ENCODE data around the gene ITIH4. TPM values are rescaled to one million over a fixed set of nuclear protein-coding genes. Genes with fewer than 3 reads are reported as not detected.

The ITIH4 gene
- total and polyA plus RNA-seq, 2 donors (not counting 1 experiment from before 2014, with no cell fraction given), result 21.5 to 38.5 TPM

DNA sequence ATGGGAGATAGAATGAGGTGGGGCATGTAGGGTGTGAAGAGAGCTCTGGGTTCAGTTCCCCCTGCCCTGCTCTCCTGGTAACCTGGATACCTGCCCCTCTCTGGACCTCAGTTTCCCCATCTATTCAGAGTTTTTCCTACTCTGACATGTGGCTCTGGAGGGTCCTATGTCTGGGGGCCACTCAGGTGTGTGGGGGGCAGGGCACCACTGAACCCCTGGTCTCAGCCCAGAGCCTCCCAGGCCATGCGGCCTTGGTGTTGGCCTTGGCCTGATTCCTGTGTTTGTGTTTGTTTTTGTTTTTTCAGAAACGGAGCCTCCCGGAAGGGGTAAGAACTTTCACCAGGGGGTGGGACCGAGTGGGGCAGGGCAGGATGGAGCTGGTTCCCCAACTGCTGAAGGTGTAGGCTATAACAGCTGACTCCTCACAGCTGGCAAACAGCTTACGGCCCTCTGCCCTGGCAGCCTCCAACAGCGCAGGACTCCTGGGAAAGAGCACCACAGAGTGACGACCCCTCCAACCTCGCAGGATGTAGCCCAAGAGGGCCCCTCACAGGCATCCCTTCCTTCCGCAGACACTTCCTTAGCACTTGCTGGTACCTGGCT is 35.1 kb downstream of the ITIH4 start:
- CTCF ChIA-PET, result no interaction called here
- Histone ChIP-seq H3K27me3 (replicated peaks in 1 of 4; ENCODE audit: control extremely low read depth in 1 of 4, control insufficient read depth in 3 of 4, insufficient read depth in 4 of 4, low read length in 3 of 4) (no peaks in the 10 kb centered on the region), H3K9ac (ENCODE audit: low read length) (no peak overlapping the region), H3K4me3 (ENCODE audit: control extremely low read depth in 1 of 5, extremely low read depth in 1 of 5, insufficient read depth in 1 of 5, low read depth in 2 of 5, low read length in 4 of 5) (no peak overlapping the region), H3K79me2 (ENCODE audit: control insufficient read depth, insufficient read depth, low read length) (no peaks in the 10 kb centered on the region), H3K9me3 (ENCODE audit: control extremely low read depth in 1 of 3, control insufficient read depth in 2 of 3, insufficient read depth in 1 of 3, low read length in 2 of 3) (no peaks in the 10 kb centered on the region), H3K4me2 (replicated peaks; ENCODE audit: low read depth, low read length, poor library complexity, severe bottlenecking) (no peak overlapping the region), H3K4me1 (ENCODE audit: control insufficient read depth in 2 of 2, insufficient read depth in 2 of 2, low read length in 2 of 2) (no peaks in the 10 kb centered on the region), H3K36me3 (replicated peaks in 1 of 2; ENCODE audit: control extremely low read depth in 1 of 2, control insufficient read depth in 1 of 2, extremely low read depth in 1 of 2, insufficient read depth in 2 of 2, low read length in 1 of 2) (no peaks in the 10 kb centered on the region), H3K27ac (ENCODE audit: low read length in 2 of 2) (no peak overlapping the region), H4K20me1 (ENCODE audit: control insufficient read depth, insufficient read depth, low read length, poor library complexity, severe bottlenecking) (no peaks in the 10 kb centered on the region), H2AFZ (ENCODE audit: insufficient read depth, low read depth, low read length, poor library complexity, severe bottlenecking) (no peak overlapping the region)
- ATAC-seq (ENCODE audit: low read depth) (no peak), DNase-seq (no peak)
- Mint-ChIP-seq H3K27me3 (no peaks in the 10 kb centered on the region), H3K9me3 (ENCODE audit: insufficient read depth) (no peaks in the 10 kb centered on the region), H3K27ac (no peak overlapping the region), H3K4me3 (no peak overlapping the region), H3K4me1 (no peaks in the 10 kb centered on the region)
- POLR2A ChIA-PET, result no interaction called here
- TF ChIP-seq, protein P1, sequence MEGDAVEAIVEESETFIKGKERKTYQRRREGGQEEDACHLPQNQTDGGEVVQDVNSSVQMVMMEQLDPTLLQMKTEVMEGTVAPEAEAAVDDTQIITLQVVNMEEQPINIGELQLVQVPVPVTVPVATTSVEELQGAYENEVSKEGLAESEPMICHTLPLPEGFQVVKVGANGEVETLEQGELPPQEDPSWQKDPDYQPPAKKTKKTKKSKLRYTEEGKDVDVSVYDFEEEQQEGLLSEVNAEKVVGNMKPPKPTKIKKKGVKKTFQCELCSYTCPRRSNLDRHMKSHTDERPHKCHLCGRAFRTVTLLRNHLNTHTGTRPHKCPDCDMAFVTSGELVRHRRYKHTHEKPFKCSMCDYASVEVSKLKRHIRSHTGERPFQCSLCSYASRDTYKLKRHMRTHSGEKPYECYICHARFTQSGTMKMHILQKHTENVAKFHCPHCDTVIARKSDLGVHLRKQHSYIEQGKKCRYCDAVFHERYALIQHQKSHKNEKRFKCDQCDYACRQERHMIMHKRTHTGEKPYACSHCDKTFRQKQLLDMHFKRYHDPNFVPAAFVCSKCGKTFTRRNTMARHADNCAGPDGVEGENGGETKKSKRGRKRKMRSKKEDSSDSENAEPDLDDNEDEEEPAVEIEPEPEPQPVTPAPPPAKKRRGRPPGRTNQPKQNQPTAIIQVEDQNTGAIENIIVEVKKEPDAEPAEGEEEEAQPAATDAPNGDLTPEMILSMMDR (IDR thresholded peaks at IDR 0.05), result no peak
- no peak for TF ChIP-seq EZH2 (IDR thresholded peaks at IDR 0.05; ENCODE audit: borderline replicate concordance, insufficient read depth, low read depth, low read length, poor library complexity, severe bottlenecking)
- intact Hi-C loops (cut with micrococcal nuclease), result no loop called here
- WGBS (ENCODE audit: insufficient coverage), result 78% methylated on average over 9 of the region's 9 CpGs

DNA sequence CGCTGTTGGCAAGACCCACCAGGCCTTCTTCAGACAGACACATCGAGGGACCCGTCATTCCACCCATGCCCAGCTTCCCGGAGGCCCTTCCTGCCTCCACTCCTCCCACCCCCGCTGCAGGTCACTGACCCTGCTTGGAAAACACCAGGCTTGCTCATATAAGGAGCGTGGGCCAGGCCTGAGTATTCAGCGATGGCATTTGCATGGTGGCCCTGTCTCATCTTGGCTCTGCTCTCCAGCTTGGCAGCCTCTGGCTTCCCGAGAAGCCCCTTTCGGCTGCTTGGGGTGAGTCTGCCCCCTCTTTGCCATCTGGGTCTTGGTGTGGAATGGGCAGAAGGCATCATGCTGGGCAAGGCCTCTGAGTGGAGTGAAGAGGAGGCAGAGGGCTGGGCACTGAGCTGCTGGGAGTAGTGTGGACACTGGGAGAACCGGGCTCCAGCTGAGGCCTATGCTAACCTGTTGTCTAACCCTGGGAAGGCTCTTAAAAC is 35.8 kb downstream of the ITIH4 start, which contains the start of gene ITIH3:
Gene ITIH3 (plus strand): TSS at position 185 of the 488 bp plus-strand sequence. CDS start 8 bp downstream, at position 193.
- no peak within 1 kb of the TSS for H3K4me3 Mint-ChIP-seq
- CTCF ChIA-PET, result no interaction called here
- H3K4me1 Mint-ChIP-seq, result no peaks in the 10 kb centered on the region

More for the DNA sequence above, 35.8 kb downstream of the ITIH4 start, which contains the start of gene ITIH3:
- H3K9me3 Mint-ChIP-seq (ENCODE audit: insufficient read depth), result no peaks in the 10 kb centered on the region
- Histone ChIP-seq H3K36me3 (replicated peaks in 1 of 2; ENCODE audit: control extremely low read depth in 1 of 2, control insufficient read depth in 1 of 2, extremely low read depth in 1 of 2, insufficient read depth in 2 of 2, low read length in 1 of 2) (no peaks in the 10 kb centered on the region), H3K79me2 (ENCODE audit: control insufficient read depth, insufficient read depth, low read length) (no peaks in the 10 kb centered on the region), H2AFZ (ENCODE audit: insufficient read depth, low read depth, low read length, poor library complexity, severe bottlenecking) (no peak within 1 kb of the TSS), H3K9ac (ENCODE audit: low read length) (no peak within 1 kb of the TSS), H3K9me3 (ENCODE audit: control extremely low read depth in 1 of 3, control insufficient read depth in 2 of 3, insufficient read depth in 1 of 3, low read length in 2 of 3) (no peaks in the 10 kb centered on the region), H4K20me1 (ENCODE audit: control insufficient read depth, insufficient read depth, low read length, poor library complexity, severe bottlenecking) (no peaks in the 10 kb centered on the region), H3K27me3 (replicated peaks in 1 of 4; ENCODE audit: control extremely low read depth in 1 of 4, control insufficient read depth in 3 of 4, insufficient read depth in 4 of 4, low read length in 3 of 4) (no peaks in the 10 kb centered on the region), H3K4me3 (ENCODE audit: control extremely low read depth in 1 of 5, extremely low read depth in 1 of 5, insufficient read depth in 1 of 5, low read depth in 2 of 5, low read length in 4 of 5) (no peak within 1 kb of the TSS), H3K4me1 (ENCODE audit: control insufficient read depth in 2 of 2, insufficient read depth in 2 of 2, low read length in 2 of 2) (no peaks in the 10 kb centered on the region), H3K27ac (ENCODE audit: low read length in 2 of 2) (no peak within 1 kb of the TSS), H3K4me2 (replicated peaks; ENCODE audit: low read depth, low read length, poor library complexity, severe bottlenecking) (no peak within 1 kb of the TSS)
- WGBS (ENCODE audit: insufficient coverage), result 87% methylated on average over 10 of the region's 10 CpGs
- H3K27me3 Mint-ChIP-seq, result no peaks in the 10 kb centered on the region
- POLR2A ChIA-PET, result no interaction called here
- no peak for ATAC-seq (ENCODE audit: low read depth)
- no peak within 1 kb of the TSS for H3K27ac Mint-ChIP-seq
- TF ChIP-seq, protein P1 (IDR thresholded peaks at IDR 0.05), result no peak
- no peak for TF ChIP-seq EZH2 (IDR thresholded peaks at IDR 0.05; ENCODE audit: borderline replicate concordance, insufficient read depth, low read depth, low read length, poor library complexity, severe bottlenecking)
- intact Hi-C loops (cut with micrococcal nuclease), result no loop called here
- no peak for DNase-seq

All from B cell (primary cell).